ENCODE results near the gene ITPRIP. TPM values are rescaled to one million over a fixed set of nuclear protein-coding genes. Genes with fewer than 3 reads are reported as not detected.
A peak's percentile ranks its signal among the peaks of the same experiment; 100 is the strongest.

Gene ITPRIP
- polyA plus RNA-seq, 12 donors = 6.1 to 16.0 (median 7.8) TPM; not detected in 1

- DNase-seq = no peak
These were observed 27.0 kb downstream of the ITPRIP start for GRCh38 chr10:104311184-104311720.

- no peak for DNase-seq
These were observed 28.0 kb downstream of the ITPRIP start for GRCh38 chr10:104309980-104310978.

DNA sequence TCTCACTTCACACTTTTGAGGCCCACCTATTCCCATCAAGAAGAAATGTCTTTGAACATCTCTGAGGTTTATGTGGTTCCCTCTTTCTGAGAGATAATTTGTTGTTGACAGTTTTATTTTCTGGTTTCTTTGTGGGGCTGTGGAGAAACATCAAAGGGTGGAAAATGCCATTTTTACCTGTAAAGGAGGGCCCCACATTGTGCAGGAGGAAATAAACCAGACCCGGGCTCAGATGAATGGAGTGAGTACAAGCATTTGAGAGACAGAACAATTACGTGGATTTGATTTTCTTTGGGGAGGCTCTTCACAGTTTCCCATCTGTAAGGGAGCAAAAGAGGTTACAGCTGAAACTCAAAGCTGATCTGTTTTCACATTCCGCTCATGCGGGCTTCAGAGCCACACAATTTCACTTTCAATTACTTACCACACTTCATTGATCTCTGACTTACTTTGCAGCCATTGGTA lies 29.8 kb downstream of the ITPRIP start:
- no peak for DNase-seq

- no peak for DNase-seq
These were observed 30.5 kb downstream of the ITPRIP start for GRCh38 chr10:104307576-104308438.

DNA sequence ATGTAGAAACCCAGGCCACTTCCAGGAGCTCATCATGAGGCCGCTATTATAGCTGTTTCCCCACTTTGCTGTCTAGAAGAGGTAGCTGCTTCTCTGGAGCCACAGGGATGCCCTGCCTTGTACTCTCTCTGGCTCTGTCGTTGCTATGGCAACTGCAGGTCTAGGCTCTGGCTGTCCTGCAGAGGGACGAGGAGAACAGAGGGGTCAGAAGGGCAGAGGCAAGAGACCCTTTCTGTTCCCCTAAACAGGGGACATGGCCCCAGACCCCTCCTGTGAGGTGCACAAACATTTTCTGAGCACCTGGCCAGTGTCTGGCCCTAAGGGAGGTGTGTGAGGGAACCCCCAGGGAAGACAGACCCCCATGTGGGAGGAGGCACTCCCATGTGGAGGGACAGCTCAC lies 31.4 kb downstream of the ITPRIP start:
- DNase-seq = no peak

DNA sequence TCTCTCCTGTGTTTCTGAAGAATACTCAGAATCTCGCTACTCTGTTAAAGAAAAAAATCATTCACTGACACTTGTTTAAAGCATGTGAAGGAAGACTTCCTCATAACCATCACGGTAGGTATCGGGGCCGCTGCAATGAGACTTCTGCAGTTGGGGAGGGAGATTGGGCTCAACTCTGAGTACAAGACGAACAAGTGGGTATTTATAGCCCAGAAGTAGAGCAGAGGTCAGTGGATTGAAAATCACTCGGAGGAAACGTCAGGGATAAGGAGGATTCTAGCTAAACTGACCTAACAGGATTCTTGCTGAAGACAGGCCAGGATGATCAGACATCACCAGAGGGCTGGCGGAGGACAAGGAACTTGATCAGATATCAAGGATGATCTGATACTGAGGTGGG lies 33.3 kb downstream of the ITPRIP start:
- DNase-seq = no peak

DNA sequence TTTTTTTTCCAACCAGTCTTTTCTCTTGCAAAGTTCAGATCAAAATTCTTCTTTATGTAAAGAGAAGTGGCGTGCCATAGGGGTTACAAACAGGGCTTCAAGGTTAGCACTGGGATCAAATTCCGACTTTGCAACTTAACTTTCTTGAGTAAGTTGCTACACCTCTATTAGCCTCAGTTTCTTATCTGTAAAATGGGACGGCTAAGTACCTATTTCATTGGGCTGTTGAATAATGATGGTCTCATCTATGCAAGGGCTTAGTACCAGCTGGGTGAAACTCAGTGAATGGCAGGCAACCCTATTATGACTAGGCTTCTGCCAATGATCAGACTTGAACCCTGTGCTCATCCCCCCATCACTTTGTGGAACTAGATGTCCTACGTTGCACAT lies 33.9 kb downstream of the ITPRIP start:
- no peak for DNase-seq

DNA sequence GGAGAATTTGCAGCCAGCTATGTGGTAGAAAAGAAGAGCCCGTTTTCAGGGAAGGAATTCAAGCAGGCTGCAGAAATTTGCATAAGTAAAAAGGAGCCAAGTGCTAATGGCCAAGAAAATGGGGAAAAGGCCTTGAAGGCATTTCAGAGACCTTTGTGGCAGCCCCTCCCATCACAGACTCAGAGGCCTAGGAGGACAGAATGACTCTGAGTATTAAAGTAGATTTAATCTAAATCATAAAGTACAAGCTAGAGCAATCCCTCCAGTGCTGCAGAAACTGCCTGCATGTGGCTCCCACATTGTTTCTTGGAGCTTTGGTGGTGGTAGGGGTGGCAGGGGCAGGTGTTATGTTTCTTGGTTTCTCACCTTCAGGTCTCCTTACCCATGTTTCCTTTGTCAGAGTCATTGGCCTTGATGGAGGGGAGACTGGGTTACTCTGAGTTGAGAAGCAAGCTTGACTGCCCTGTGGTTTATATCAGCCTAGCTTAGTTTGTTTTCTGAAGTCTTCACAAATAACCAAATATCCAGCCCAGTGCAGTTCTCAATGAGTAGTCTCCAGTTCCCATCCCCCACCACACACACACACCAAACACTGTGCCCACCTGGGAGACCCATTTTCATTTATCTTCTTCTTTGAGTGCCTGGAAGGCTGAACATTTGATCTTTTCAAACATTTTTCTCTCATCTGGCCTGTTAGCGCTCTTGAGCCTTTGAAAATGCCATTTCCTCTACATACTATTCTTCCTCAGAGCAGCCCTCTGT lies 34.5 kb downstream of the ITPRIP start:
- DNase-seq = no peak

DNA sequence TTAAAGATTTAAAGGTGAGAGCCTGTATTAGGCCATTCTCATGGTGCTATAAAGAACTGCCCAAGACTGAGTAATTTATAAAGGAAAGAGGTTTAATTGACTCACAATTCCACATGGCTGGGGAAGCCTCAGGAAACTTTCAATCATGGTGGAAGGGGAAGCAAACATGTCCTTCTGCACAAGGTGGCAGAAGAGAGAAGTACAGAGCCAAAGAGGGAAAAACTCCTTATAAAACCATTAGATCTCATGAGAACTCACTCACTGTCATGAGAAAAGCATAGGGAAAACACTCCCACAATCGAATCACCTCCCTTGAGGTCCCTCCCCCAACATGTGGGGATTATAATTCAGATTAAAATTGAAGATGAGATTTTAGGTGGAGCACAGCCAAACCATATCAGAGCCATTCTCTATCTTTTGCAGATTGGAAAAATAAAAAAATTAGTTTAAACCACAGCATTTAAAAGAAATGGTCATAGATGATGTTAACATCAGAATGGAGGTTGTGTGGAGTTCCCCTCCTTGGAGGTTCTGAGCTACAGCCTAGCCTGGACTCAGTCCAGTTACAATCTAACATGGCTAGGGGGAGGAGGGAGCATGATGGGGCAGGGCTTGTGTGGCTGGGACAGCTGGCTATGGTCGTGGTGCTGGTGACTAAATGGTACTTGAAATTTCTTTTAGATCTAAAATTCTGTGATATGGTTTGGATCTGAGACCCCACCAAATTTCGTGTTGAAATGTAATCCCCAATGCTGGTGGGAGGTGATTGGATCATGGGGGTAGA lies 36.2 kb downstream of the ITPRIP start:
- no peak for DNase-seq

DNA sequence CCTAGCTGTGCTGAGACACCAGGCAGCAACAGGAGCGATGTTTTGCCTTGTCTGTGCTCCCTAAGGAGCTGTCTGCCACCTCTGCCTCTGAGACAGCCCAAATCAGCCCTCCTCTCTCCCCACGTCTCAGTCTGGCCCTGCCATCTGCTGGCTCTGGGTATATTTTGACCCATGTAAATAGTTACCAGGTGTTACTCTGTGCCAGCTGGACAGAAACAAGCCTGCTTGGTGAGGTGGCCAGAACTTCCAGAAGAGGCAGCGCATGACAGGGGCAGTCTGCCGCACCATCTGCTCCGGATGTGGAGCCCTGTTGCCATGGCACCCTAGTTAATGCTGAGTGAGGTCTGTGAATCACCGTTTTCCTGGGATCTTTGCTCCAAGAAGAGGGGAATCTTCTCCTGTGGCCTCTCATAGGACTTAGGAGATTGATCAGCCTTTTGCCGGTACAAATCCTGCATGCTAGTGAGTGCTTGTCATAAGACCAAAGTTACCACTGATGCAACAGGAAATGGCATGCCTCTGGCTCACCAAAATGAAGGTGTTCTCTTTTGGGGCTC lies 37.5 kb downstream of the ITPRIP start:
- peak; percentile 45 for DNase-seq

DNA sequence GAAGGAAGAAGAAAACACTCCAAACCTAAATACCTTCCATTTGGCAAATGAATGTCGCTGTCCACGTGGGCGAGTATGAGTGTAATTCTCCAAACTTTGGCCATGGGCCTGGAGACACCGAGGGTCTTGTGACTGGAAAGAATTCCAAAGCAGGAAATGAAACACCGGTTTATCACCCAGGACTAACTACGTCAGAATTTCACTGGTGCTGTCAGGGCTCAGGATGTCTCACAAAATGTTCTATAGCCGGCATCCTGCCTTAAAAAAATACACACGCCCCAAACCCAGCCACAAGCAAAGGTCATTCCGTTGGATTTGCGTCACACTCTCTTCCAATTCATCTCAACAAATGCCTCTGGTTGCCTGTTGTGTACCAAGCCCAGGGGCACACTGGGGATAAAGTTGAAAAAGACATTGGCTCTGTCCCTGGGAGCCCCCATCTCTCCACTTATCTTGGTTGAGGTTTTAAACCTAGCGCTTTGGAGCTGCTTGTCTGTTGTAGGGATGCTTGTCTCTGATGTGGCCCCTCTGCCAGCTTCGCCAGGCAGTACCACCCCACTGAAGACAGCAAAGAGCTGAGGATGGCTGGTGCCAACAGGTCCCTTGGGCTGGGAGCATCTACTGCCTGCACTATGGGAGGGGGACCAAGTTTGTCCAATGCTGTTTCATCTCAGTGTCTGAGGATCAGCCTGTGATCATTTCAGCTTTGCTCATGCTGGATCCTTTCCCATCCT lies 38.1 kb downstream of the ITPRIP start:
- peak; percentile 66 for DNase-seq

DNA sequence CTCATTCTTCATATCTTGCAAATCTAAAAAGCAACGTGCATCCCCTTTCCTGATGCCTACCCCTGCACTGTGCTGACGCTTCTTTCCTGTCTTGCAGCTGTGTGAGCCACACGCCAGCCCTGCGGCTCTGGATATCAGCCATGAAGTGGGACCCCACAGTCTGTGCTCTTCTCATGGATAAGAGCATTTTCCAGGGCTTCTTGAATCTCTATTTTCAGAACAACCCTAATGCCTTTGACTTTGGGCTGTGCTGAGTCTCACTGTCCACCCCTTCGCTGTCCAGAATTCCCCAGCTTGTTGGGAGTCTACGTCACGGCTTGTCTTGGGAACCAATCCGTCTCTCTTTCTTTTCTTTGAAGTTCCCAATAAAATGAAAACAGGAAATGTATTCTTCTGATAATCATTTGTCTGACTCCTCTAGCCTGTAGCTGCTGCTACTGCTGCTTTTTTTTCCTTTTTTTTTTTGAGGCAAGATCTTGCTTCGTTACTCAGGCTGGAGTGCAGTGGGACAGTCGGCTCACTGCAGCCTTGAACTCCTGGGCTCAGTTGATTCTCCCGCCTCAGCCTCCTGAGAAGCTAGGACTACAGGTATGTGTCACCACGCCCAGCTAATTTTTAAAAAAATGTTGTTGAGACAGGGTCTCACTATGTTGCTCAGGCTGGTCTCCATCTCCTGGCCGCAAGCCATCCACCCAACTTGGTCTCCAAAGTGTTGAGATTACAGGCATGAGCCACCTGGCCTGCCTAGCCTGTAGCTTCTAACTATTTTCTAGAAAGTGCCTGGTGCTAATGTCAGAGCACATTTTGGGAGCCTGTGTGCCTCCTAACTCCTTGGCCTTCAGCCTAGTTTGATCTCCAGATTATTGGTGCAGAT lies 39.0 kb downstream of the ITPRIP start:
- no peak for DNase-seq

GRCh38 chr10:104297697-104298660 lies 40.3 kb downstream of the ITPRIP start:
- DNase-seq = no peak

DNA sequence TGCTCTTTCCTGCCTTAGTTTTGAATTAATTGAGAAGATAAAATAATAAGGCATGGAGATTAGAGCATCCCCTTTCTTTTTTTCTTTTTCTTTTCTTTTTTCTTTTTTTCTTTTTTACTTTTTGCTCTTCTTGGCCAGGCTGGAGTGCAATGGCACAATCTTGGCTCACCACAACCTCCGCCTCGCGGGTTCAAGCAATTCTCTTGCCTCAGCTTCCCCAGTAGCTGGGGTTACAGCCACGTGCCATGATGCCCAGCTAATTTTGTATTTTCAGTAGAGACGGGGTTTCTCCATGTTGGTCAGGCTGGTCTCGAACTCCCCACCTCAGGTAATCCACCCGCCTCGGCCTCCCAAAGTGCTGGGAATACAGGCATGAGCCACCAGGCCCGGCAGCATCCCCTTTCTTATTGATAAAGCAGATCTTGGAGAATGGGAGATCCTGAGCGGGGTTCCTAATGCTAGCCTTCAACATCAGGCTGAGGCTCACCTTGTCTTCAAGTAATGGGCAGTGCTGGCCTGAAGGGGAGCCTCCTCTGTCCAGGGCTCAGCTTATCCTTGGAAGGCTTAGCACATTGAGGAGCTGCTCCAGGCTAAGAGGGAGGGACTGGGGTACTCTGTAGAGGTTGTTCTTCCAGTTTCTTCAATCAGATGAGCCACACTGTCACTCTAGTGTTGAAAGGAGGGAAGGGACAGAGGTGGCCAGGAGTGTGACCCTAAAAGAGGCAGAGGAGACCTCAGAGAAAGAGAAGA lies 41.4 kb downstream of the ITPRIP start:
- no peak for DNase-seq

DNA sequence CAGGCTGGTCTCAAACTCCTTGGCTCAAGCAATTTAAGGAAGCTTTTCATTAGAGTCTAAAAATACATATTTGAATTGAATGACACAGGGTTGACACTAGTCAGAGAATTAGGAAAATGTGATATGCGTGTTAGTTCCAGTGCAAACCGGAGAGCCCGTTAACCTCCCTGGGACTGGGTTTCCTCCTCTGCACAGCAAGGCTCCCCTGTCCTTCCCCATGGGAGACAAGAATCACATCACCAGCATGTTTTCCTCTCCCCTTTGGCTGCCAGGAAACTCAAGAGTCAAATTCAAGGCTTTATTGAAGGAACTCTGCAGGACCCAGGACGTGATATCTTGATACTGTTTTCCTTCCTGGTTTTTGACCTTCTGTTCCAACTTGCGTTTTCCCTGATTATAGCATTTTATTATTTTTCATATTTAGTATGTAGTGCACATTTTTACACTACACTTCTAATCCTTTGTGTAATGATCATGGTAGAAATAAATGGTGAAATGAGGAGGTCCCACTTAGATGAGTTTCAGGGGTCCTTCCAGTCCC lies 44.4 kb downstream of the ITPRIP start:
- no peak for DNase-seq

DNA sequence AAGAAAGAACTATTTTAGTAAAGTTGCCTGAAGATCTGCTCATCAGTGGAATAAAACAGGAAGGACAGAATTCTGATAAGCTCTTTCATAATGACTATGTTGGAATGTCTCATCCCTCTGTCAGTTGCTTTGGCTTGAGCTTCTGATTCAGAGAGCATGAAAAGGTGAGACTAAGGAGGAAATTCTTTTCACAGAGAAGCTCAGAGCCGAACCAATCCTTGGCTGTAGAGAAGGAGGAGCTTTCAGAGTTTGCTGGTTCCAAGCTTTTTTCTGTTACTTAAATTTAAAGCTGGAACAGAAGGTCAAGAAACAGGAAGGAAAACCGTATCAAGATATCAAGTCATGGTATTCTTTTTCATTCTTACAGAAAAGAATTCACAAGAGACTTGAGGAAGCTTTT lies 45.3 kb downstream of the ITPRIP start:
- no peak for DNase-seq

Measured in muscle of arm (tissue), 12 donors.